Sigmoid colon (tissue), 7 donors: ENCODE data around the gene COLEC12. TPM values are rescaled to one million over a fixed set of nuclear protein-coding genes. Genes with fewer than 3 reads are reported as not detected.

Experiments used
- DNase-seq: peaks from one replicate; pipeline ENCODE4 v3.0.0-alpha.2; 2019
- H3K27ac ChIP-seq, 4 donors: fragments of 200-600 bp; sonication (generic); one replicate each; pipeline ENCODE4 v1.5.1; 2016 to 2019; ENCODE audit warnings: mild to moderate bottlenecking in 1 of 4
- H3K27me3 ChIP-seq, 3 donors: fragments of 200-600 bp; sonication (generic); one replicate each; pipeline ENCODE4 v1.5.1; 2019; ENCODE audit warnings: mild to moderate bottlenecking in 1 of 3
- H3K36me3 ChIP-seq, 4 donors: fragments of 200-600 bp; sonication (generic); one replicate each; pipeline ENCODE4 v1.5.1; 2016 to 2019
- H3K4me1 ChIP-seq, 4 donors: fragments of 200-600 bp; sonication (generic); one replicate each; pipeline ENCODE4 v1.5.1; 2017 to 2019
- H3K4me3 ChIP-seq, 4 donors: fragments of 200-600 bp; sonication (generic); one replicate each; pipeline ENCODE4 v1.5.1; 2017 to 2019; ENCODE audit warnings: mild to moderate bottlenecking in 2 of 4, moderate library complexity in 1 of 4
- H3K9me3 ChIP-seq, 4 donors: fragments of 200-600 bp in 3 of 4; sonication (generic) in 3 of 4; one replicate each; pipeline versions ENCODE4 v1.5.1 to v1.6.1; 2013 to 2019
- CTCF ChIP-seq, 4 experiments: fragments of 450-650 bp in 3 of 4; fragments of 200-600 bp in 1 of 4; IDR thresholded peaks; one replicate each; pipeline ENCODE4 v1.5.1; 2016 to 2019; ENCODE audit warnings: antibody characterized with exemption in 4 of 4, mild to moderate bottlenecking in 3 of 4, moderate library complexity in 2 of 4
- EP300 ChIP-seq, 4 donors: sonication (generic); formaldehyde crosslinking; IDR thresholded peaks; one replicate each; pipeline ENCODE4 v1.6.1; 2017; ENCODE audit warnings: antibody characterized with exemption in 4 of 4
- POLR2A ChIP-seq, 2 donors: fragments of 450-650 bp; IDR thresholded peaks; one replicate each; pipeline ENCODE4 v1.6.1; 2016; ENCODE audit warnings: antibody characterized with exemption in 2 of 2, mild to moderate bottlenecking in 2 of 2, moderate library complexity in 2 of 2
- POLR2AphosphoS5 ChIP-seq, 4 donors: sonication (generic); formaldehyde crosslinking; IDR thresholded peaks; one replicate each; pipeline ENCODE4 v1.6.1; 2017; ENCODE audit warnings: antibody characterized with exemption in 4 of 4
- WGBS, 2 donors: extraction: QIAGEN DNeasy Blood & Tissue Kit; methylation state at CpG; one replicate each; pipeline ENCODE4 v1.1.7; 2013; 5-methylcytosine and 5-hydroxymethylcytosine counted together
- intact Hi-C: fragments of 100-400 bp; cut with DNase I; formaldehyde crosslinking; loops from one replicate; pipeline ENCODE4 v1.15.1; 2023
- polyA plus RNA-seq, 3 donors: library from polyadenylated mRNA; stranded (reverse); fragments of 200-250 nt; gene quantifications; one replicate each; pipeline ENCODE4 v1.2.3, GENCODE V29; 2013
- total RNA-seq, 4 donors: library from RNA; depleted of rRNA; stranded (reverse); fragments of >200 nt; gene quantifications; one replicate each; pipeline ENCODE4 v1.1.0, GENCODE V29; 2016
- donor health status: healthy with polysubstance abuse.
- donor health status: Bipolar disorder and iron deficiency.
- donor health status: healthy.

Gene COLEC12
- total and polyA plus RNA-seq, 7 donors: 0.69 to 24.7 (median 15.9) TPM

DNA sequence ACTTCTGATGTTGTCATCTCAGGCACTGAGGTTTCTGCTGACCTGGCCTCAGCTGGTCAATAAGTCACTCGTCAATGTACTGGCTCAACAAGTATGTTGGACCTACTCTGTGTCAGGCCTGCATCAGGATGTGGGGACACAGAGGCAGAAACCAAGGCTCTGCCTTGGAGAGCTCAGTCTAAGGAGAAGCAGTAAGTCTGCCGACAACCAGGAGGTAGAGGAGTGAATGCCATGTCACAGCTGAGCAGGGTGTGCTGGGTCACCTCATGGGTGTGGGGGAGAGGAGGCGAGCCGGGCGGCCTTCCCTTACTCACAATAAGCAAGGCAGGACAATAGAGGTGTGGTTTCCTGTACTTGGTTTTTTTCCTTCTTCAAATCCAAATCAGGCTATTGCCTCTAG, 75.8 kb downstream of the COLEC12 start:
- WGBS, 2 donors: 75 to 88% methylated on average over 5 of the region's 5 CpGs

DNA sequence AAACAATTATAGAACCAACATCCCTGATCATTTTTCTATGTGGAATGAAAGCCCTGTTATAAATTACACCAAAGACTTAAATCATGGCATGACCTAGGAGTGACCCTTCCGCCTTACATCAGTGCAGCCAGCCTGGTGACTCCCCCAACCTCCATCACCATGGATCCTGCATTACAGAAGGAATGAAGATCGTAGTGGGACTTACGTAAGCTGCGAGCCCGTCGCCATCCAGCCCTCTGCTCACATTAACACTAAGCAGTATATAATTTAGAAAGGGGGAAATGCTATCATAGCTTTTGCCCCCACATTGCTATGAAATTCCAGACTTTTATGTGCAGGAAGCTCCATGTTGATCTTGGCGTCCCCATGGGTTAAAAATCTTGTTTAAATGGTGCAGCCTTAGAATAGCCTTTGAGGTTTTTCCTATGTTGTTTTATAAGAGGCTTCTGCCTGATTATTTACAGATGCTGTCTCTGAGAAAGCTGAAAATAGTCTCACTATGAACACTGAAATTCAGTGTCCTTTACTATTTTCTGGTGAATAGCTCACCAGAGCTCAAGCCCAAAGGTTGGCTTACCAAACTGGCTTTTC, 76.3 kb downstream of the COLEC12 start:
- H3K27me3 ChIP-seq: no peaks in the 10 kb centered on the region
- DNase-seq: no peak
- no peaks in the 10 kb centered on the region for H3K9me3 ChIP-seq
- no peak for TF ChIP-seq CTCF (IDR thresholded peaks at IDR 0.05)
- TF ChIP-seq POLR2A (IDR thresholded peaks at IDR 0.05): no peak
- no peak for TF ChIP-seq EP300 (IDR thresholded peaks at IDR 0.05)
- TF ChIP-seq POLR2AphosphoS5 (IDR thresholded peaks at IDR 0.05): no peak
- 88 to 89% methylated on average over 7 of the region's 7 CpGs for WGBS, 2 donors
- H3K4me3 ChIP-seq: no peak overlapping the region
- intact Hi-C loops: no loop called here
- no peaks in the 10 kb centered on the region for H3K36me3 ChIP-seq
- no peak overlapping the region for H3K27ac ChIP-seq
- H3K4me1 ChIP-seq: peaks cover 0 to 17% (median 0%) of the 10 kb centered on the region in 4 donors

More for the DNA sequence above, 75.8 kb downstream of the COLEC12 start:
- Histone ChIP-seq H3K4me3 (no peak overlapping the region), H3K27me3 (no peaks in the 10 kb centered on the region), H3K36me3 (no peaks in the 10 kb centered on the region), H3K4me1 (peaks cover 0 to 17% (median 0%) of the 10 kb centered on the region in 4 donors), H3K27ac (no peak overlapping the region), H3K9me3 (no peaks in the 10 kb centered on the region)
- no peak for TF ChIP-seq CTCF (IDR thresholded peaks at IDR 0.05)
- no peak for TF ChIP-seq POLR2AphosphoS5 (IDR thresholded peaks at IDR 0.05)
- no peak for TF ChIP-seq POLR2A (IDR thresholded peaks at IDR 0.05)
- TF ChIP-seq EP300 (IDR thresholded peaks at IDR 0.05): no peak
- no peak for DNase-seq
- intact Hi-C loops: no loop called here

- Histone ChIP-seq H3K27ac (no peak overlapping the region), H3K9me3 (no peaks in the 10 kb centered on the region), H3K27me3 (no peaks in the 10 kb centered on the region), H3K36me3 (no peaks in the 10 kb centered on the region), H3K4me3 (no peak overlapping the region), H3K4me1 (peaks cover 0 to 17% (median 0%) of the 10 kb centered on the region in 4 donors)
- intact Hi-C loops: no loop called here
- no peak for TF ChIP-seq POLR2A (IDR thresholded peaks at IDR 0.05)
- no peak for TF ChIP-seq POLR2AphosphoS5 (IDR thresholded peaks at IDR 0.05)
- no peak for TF ChIP-seq EP300 (IDR thresholded peaks at IDR 0.05)
- no peak for TF ChIP-seq CTCF (IDR thresholded peaks at IDR 0.05)
- WGBS, 2 donors: 65 to 82% methylated on average over 4 of the region's 4 CpGs
- no peak for DNase-seq
These were observed 77.5 kb downstream of the COLEC12 start for GRCh38 chr18:422966-423365.

GRCh38 chr18:421247-422155, 79.0 kb downstream of the COLEC12 start:
- no peak overlapping the region for H3K4me3 ChIP-seq
- no peaks in the 10 kb centered on the region for H3K9me3 ChIP-seq
- H3K27ac ChIP-seq: peak overlapping the region in 1 of 4 donors; percentile 11
- no peaks in the 10 kb centered on the region for H3K36me3 ChIP-seq
- intact Hi-C loops: no loop called here
- DNase-seq: no peak
- peaks cover 0 to 14% (median 0%) of the 10 kb centered on the region in 4 donors for H3K4me1 ChIP-seq
- TF ChIP-seq POLR2A (IDR thresholded peaks at IDR 0.05) (no peak), CTCF (IDR thresholded peaks at IDR 0.05) (no peak), POLR2AphosphoS5 (IDR thresholded peaks at IDR 0.05) (no peak), EP300 (IDR thresholded peaks at IDR 0.05) (no peak)
- 58 to 66% methylated on average over 6 of the region's 6 CpGs for WGBS, 2 donors
- H3K27me3 ChIP-seq: no peaks in the 10 kb centered on the region
